A549 treated with RU486 at 1 μM for 4 hours (cell line): ENCODE data around the gene RBM48. TPM values are rescaled to one million over a fixed set of nuclear protein-coding genes. Genes with fewer than 3 reads are reported as not detected.

Experiments
- total RNA-seq: library from RNA; stranded (reverse); fragments of 200-300 nt; extraction: Qiagen RNA extraction; gene quantifications from 5 replicates; pipeline ENCODE4 v1.2.3, GENCODE V29; 2022; ENCODE audit warnings: low read depth

RBM48 gene
- 4.8 to 7.6 TPM (median 6.4 TPM) in 5 replicates for total RNA-seq

GRCh38 chr7:92528188-92528957 is at the start of gene RBM48, which contains the start of gene PEX1:
Gene RBM48 (plus strand): TSS chr7:92528795. CDS start chr7:92528814, 19 bp downstream.
Gene PEX1 (minus strand): TSS chr7:92528520. CDS start chr7:92528435, 85 bp downstream.

Other genes starting within 250 kb of the RBM48 start
- gene GATAD1, start 81.3 kb upstream of the RBM48 start, total RNA-seq: 14.5 to 20.3 TPM (median 19.1 TPM) in 5 replicates
- gene ERVW-1, start 50.8 kb upstream of the RBM48 start, total RNA-seq: not detected in 5 replicates
- gene PEX1, start 275 bp upstream of the RBM48 start, total RNA-seq: 4.2 to 6.8 TPM (median 5.6 TPM) in 5 replicates
- 16.0 to 30.3 TPM (median 27.1 TPM) in 5 replicates for gene FAM133B, start 61.6 kb downstream of the RBM48 start, total RNA-seq